ENCODE measurements around the gene PIK3R3. TPM values are rescaled to one million over a fixed set of nuclear protein-coding genes. Genes with fewer than 3 reads are reported as not detected.
A peak's percentile ranks its signal among the peaks of the same experiment; 100 is the strongest.
"Not testable (repeated sequence)": the region's sequence is repeated elsewhere in the genome, so short reads cannot be mapped to it uniquely, and the experiment has no call there.

Gene PIK3R3
- total and polyA plus RNA-seq, 4 donors: 29.0 to 63.1 (median 54.4) TPM

GRCh38 chr1:46062651-46063319 is 69.6 kb downstream of the PIK3R3 start:
- H3K4me1 ChIP-seq (ENCODE audit: control insufficient read depth, insufficient read depth, low read length): no peaks in the 10 kb centered on the region
- peaks cover 24% of the 10 kb centered on the region for H3K36me3 ChIP-seq (ENCODE audit: control insufficient read depth, insufficient read depth, low read length)
- H3K4me3 ChIP-seq (ENCODE audit: low read depth, low read length): no peak overlapping the region
- no peak for DNase-seq (ENCODE audit: low read depth in 4 of 6, low spot score in 6 of 6)
- no peaks in the 10 kb centered on the region for H3K9me3 ChIP-seq (ENCODE audit: control insufficient read depth, insufficient read depth, low read length)
- WGBS (ENCODE audit: insufficient coverage): no CpG with 5 or more reads among the region's 4 CpGs
- no peak overlapping the region for H3K27ac ChIP-seq (ENCODE audit: low read depth, low read length)
- no peaks in the 10 kb centered on the region for H3K27me3 ChIP-seq (ENCODE audit: control insufficient read depth, insufficient read depth, low read length)

GRCh38 chr1:46061146-46061545 is 71.3 kb downstream of the PIK3R3 start:
- no peak overlapping the region for H3K4me3 ChIP-seq (ENCODE audit: low read depth, low read length)
- no peaks in the 10 kb centered on the region for H3K27me3 ChIP-seq (ENCODE audit: control insufficient read depth, insufficient read depth, low read length)
- WGBS (ENCODE audit: insufficient coverage): 94% methylated on average over 2 of the region's 3 CpGs
- peaks cover 24% of the 10 kb centered on the region for H3K36me3 ChIP-seq (ENCODE audit: control insufficient read depth, insufficient read depth, low read length)
- DNase-seq (ENCODE audit: low read depth in 4 of 6, low spot score in 6 of 6): no peak
- H3K27ac ChIP-seq (ENCODE audit: low read depth, low read length): no peak overlapping the region
- no peaks in the 10 kb centered on the region for H3K4me1 ChIP-seq (ENCODE audit: control insufficient read depth, insufficient read depth, low read length)
- H3K9me3 ChIP-seq (ENCODE audit: control insufficient read depth, insufficient read depth, low read length): no peaks in the 10 kb centered on the region

DNA sequence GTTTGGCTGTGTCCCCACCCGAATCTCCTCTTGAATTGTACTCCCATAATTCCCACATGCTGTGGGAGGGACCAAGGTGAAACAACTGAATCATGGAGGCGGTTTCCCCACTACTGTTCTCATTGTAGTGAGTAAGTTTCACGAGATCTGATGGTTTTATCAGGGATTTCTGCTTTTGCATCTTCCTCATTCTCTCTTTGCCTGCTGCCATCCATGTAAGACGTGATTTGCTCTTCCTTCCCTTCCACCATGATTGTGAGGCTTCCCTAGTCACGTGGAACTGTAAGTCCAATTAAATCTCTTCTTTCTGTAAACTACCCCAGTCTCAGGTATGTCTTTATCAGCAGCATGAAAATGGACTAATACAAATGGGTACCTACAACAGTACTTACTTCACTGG is 73.5 kb downstream of the PIK3R3 start:
- WGBS (ENCODE audit: insufficient coverage): 100% methylated on average over 3 of the region's 5 CpGs
- Histone ChIP-seq H3K4me3 (ENCODE audit: low read depth, low read length) (no peak overlapping the region), H3K27ac (ENCODE audit: low read depth, low read length) (no peak overlapping the region), H3K27me3 (ENCODE audit: control insufficient read depth, insufficient read depth, low read length) (no peaks in the 10 kb centered on the region), H3K9me3 (ENCODE audit: control insufficient read depth, insufficient read depth, low read length) (no peaks in the 10 kb centered on the region), H3K36me3 (ENCODE audit: control insufficient read depth, insufficient read depth, low read length) (peaks cover 32% of the 10 kb centered on the region), H3K4me1 (ENCODE audit: control insufficient read depth, insufficient read depth, low read length) (no peaks in the 10 kb centered on the region)
- no peak for DNase-seq (ENCODE audit: low read depth in 4 of 6, low spot score in 6 of 6)

- no peak overlapping the region for H3K4me3 ChIP-seq (ENCODE audit: low read depth, low read length)
- H3K36me3 ChIP-seq (ENCODE audit: control insufficient read depth, insufficient read depth, low read length): peaks cover 35% of the 10 kb centered on the region
- 94% methylated on average over 2 of the region's 3 CpGs for WGBS (ENCODE audit: insufficient coverage)
- H3K4me1 ChIP-seq (ENCODE audit: control insufficient read depth, insufficient read depth, low read length): no peaks in the 10 kb centered on the region
- DNase-seq (ENCODE audit: low read depth in 4 of 6, low spot score in 6 of 6): no peak
- no peaks in the 10 kb centered on the region for H3K9me3 ChIP-seq (ENCODE audit: control insufficient read depth, insufficient read depth, low read length)
- no peak overlapping the region for H3K27ac ChIP-seq (ENCODE audit: low read depth, low read length)
- H3K27me3 ChIP-seq (ENCODE audit: control insufficient read depth, insufficient read depth, low read length): no peaks in the 10 kb centered on the region
These were observed 74.6 kb downstream of the PIK3R3 start for GRCh38 chr1:46057781-46058180.

DNA sequence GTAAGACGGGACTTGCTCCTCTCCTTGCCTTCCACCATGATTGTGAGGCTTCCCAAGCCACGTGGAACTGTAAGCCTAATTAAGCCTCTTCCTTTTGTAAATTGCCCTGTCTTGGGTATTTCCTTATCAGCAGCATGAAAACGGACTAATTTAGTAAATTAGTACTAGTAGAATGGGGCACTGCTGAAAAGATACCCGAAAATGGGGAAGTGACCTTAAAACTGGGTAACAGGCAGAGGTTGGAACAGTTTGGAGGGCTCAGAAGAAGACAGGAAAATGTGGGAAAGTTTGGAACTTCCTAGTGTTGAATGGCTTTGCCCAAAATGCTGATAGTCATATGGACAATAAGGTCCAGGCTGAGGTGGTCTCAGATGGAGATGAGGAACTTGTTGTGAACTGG is 75.2 kb downstream of the PIK3R3 start:
- 100% methylated on average over 3 of the region's 4 CpGs for WGBS (ENCODE audit: insufficient coverage)
- not testable (repeated sequence) for H3K4me1 ChIP-seq (ENCODE audit: control insufficient read depth, insufficient read depth, low read length); DNase-seq (ENCODE audit: low read depth in 4 of 6, low spot score in 6 of 6); H3K4me3 ChIP-seq (ENCODE audit: low read depth, low read length); H3K27me3 ChIP-seq (ENCODE audit: control insufficient read depth, insufficient read depth, low read length); H3K27ac ChIP-seq (ENCODE audit: low read depth, low read length); H3K9me3 ChIP-seq (ENCODE audit: control insufficient read depth, insufficient read depth, low read length)
- H3K36me3 ChIP-seq (ENCODE audit: control insufficient read depth, insufficient read depth, low read length): peaks cover 35% of the 10 kb centered on the region

DNA sequence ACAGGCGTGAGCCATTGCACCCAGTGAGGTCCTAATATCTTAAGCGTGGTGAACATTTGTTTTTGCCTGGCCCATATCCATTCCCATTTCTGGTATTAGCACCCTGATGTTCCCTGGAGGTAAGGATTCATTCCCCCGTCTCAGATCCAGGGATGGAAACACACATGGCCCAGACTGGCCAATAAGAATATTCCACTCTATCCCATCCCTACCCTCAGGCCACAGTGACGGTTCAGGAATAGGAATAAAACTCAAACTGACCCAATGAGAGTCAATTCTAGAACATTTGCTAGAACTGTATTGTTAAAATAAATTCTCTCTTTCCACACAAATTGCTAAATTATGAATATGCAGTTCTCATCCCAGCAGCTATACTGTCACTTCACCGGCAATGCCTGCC is 76.1 kb downstream of the PIK3R3 start:
- Histone ChIP-seq H3K4me3 (ENCODE audit: low read depth, low read length) (no peak overlapping the region), H3K36me3 (ENCODE audit: control insufficient read depth, insufficient read depth, low read length) (peaks cover 35% of the 10 kb centered on the region), H3K4me1 (ENCODE audit: control insufficient read depth, insufficient read depth, low read length) (no peaks in the 10 kb centered on the region), H3K27me3 (ENCODE audit: control insufficient read depth, insufficient read depth, low read length) (no peaks in the 10 kb centered on the region), H3K27ac (ENCODE audit: low read depth, low read length) (no peak overlapping the region), H3K9me3 (ENCODE audit: control insufficient read depth, insufficient read depth, low read length) (no peaks in the 10 kb centered on the region)
- 100% methylated on average over 4 of the region's 5 CpGs for WGBS (ENCODE audit: insufficient coverage)
- no peak for DNase-seq (ENCODE audit: low read depth in 4 of 6, low spot score in 6 of 6)

DNA sequence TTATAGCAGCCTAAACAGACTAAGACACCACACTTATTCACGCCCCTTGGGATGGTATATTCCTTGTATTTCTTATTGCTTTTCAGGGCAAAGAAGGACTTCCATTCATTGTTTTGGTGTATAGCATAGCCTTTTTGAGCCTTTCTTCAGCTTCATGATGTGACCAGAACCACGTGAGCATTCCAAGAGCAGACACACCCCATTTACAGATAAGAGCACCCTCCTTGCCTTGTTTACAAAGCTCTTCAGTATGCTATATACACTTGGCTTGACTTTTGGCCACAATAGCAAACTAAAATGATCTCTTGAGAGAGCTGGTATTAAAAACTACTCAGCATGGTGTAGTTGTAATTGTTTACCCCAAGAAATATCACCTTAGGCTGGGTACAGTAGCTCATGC is 78.7 kb downstream of the PIK3R3 start:
- H3K9me3 ChIP-seq (ENCODE audit: control insufficient read depth, insufficient read depth, low read length): no peaks in the 10 kb centered on the region
- DNase-seq (ENCODE audit: low read depth in 4 of 6, low spot score in 6 of 6): no peak
- no peaks in the 10 kb centered on the region for H3K27me3 ChIP-seq (ENCODE audit: control insufficient read depth, insufficient read depth, low read length)
- no peaks in the 10 kb centered on the region for H3K4me1 ChIP-seq (ENCODE audit: control insufficient read depth, insufficient read depth, low read length)
- no peak overlapping the region for H3K27ac ChIP-seq (ENCODE audit: low read depth, low read length)
- H3K36me3 ChIP-seq (ENCODE audit: control insufficient read depth, insufficient read depth, low read length): peaks cover 24% of the 10 kb centered on the region
- no peak overlapping the region for H3K4me3 ChIP-seq (ENCODE audit: low read depth, low read length)
- no CpG with 5 or more reads among the region's 2 CpGs for WGBS (ENCODE audit: insufficient coverage)

- Histone ChIP-seq H3K36me3 (ENCODE audit: control insufficient read depth, insufficient read depth, low read length) (peaks cover 16% of the 10 kb centered on the region), H3K9me3 (ENCODE audit: control insufficient read depth, insufficient read depth, low read length) (no peaks in the 10 kb centered on the region), H3K4me1 (ENCODE audit: control insufficient read depth, insufficient read depth, low read length) (peaks cover 20% of the 10 kb centered on the region), H3K27ac (ENCODE audit: low read depth, low read length) (no peak overlapping the region), H3K4me3 (ENCODE audit: low read depth, low read length) (no peak overlapping the region), H3K27me3 (ENCODE audit: control insufficient read depth, insufficient read depth, low read length) (no peaks in the 10 kb centered on the region)
- 100% methylated on average over 2 of the region's 5 CpGs for WGBS (ENCODE audit: insufficient coverage)
- DNase-seq (ENCODE audit: low read depth in 4 of 6, low spot score in 6 of 6): no peak
These were observed 88.3 kb downstream of the PIK3R3 start for GRCh38 chr1:46044116-46044515.

GRCh38 chr1:46043458-46044017 is 88.9 kb downstream of the PIK3R3 start:
- Histone ChIP-seq H3K4me3 (ENCODE audit: low read depth, low read length) (no peak overlapping the region), H3K36me3 (ENCODE audit: control insufficient read depth, insufficient read depth, low read length) (peaks cover 19% of the 10 kb centered on the region), H3K4me1 (ENCODE audit: control insufficient read depth, insufficient read depth, low read length) (peaks cover 20% of the 10 kb centered on the region), H3K27me3 (ENCODE audit: control insufficient read depth, insufficient read depth, low read length) (no peaks in the 10 kb centered on the region), H3K27ac (ENCODE audit: low read depth, low read length) (no peak overlapping the region), H3K9me3 (ENCODE audit: control insufficient read depth, insufficient read depth, low read length) (no peaks in the 10 kb centered on the region)
- no peak for DNase-seq (ENCODE audit: low read depth in 4 of 6, low spot score in 6 of 6)
- 44% methylated on average over 6 of the region's 11 CpGs for WGBS (ENCODE audit: insufficient coverage)

DNA sequence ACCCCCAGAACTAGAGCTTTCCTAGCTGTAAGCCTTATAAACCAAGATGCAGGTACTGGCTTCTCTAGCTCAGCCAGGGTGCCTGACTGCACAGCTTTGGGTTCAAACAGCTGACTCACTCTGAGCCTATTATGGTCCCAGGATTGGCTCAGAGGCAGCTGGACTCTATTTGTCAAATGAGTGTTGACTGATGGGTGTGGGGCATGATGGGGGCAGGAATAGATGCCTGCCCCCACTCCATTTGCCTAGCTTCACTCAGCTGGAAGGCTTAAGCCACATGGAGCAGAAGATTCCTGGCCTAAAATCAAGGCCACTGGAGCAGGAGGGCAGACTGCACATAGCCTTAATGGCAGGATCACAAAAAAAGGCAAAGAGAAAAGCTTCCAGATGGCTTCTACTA is 90.5 kb downstream of the PIK3R3 start:
- Histone ChIP-seq H3K4me1 (ENCODE audit: control insufficient read depth, insufficient read depth, low read length) (peaks cover 24% of the 10 kb centered on the region), H3K36me3 (ENCODE audit: control insufficient read depth, insufficient read depth, low read length) (peaks cover 22% of the 10 kb centered on the region), H3K4me3 (ENCODE audit: low read depth, low read length) (no peak overlapping the region), H3K27ac (ENCODE audit: low read depth, low read length) (peak overlapping the region; percentile 6), H3K9me3 (ENCODE audit: control insufficient read depth, insufficient read depth, low read length) (no peaks in the 10 kb centered on the region), H3K27me3 (ENCODE audit: control insufficient read depth, insufficient read depth, low read length) (no peaks in the 10 kb centered on the region)
- peak in 2 of 6 donors; percentile 4 to 69 for DNase-seq (ENCODE audit: low read depth in 4 of 6, low spot score in 6 of 6)
